ENCODE measurements around the gene MBD6.
"Not testable (repeated sequence)": the region's sequence is repeated elsewhere in the genome, so short reads cannot be mapped to it uniquely, and the experiment has no call there.

MBD6 gene

DNA sequence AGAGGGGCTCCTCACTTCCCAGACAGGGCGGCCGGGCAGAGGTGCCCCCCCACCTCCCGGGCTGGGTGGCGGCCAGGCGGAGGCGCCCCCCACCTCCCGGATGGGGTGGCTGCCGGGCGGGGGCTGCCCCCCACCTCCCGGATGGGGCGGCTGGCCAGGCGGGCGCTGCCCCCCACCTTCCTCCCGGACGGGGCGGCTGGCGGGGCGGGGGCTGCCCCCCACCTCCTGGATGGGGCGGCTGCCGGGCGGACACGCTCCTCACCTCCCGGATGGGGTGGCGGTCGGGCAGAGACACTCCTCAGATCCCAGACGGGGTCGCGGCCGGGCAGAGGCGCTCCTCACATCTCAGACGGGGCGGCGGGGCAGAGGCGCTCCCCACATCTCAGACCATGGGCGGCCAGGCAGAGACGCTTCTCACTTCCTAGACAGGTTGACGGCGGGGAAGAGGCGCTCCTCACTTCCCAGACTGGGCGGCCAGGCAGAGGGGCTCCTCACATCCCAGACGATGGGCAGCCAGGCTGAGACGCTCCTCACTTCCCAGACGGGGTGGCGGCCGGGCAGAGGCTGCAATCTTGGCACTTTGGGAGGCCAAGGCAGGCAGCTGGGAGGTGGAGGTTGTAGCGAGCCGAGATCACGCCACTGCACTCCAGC lies 27.4 kb upstream of the MBD6 start:
- not testable (repeated sequence) for H3K27me3 ChIP-seq (ENCODE audit: control insufficient read depth, insufficient read depth, low read length); H3K9me3 ChIP-seq (ENCODE audit: control insufficient read depth, low read length); H3K4me3 ChIP-seq (ENCODE audit: low read length); H3K9ac ChIP-seq (ENCODE audit: low read length); H3K4me1 ChIP-seq (ENCODE audit: control insufficient read depth, insufficient read depth, low read length)
- H3K36me3 ChIP-seq (ENCODE audit: control insufficient read depth, insufficient read depth, low read length): peaks cover 13% of the 10 kb centered on the region

DNA sequence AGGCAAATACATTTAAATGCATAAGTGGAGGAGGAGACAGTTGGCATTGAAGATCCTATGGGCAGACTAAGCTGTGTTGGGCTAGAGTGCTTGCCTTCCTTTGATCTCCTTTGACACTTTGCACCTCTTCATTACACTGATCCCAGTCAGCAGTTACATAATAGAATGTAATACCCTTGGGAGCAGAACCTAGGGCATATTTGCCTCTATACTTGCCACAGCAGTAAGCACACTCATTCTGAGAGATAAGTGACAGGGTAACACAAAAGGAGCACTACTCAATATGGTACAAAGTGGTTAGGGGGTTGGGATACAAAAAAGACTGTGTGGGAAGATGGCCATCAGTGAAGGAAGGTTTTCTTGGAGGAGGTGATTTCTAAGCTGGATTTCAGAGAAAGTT lies 25.8 kb upstream of the MBD6 start:
- no peak overlapping the region for H3K4me3 ChIP-seq (ENCODE audit: low read length)
- no peaks in the 10 kb centered on the region for H3K4me1 ChIP-seq (ENCODE audit: control insufficient read depth, insufficient read depth, low read length)
- peaks cover 16% of the 10 kb centered on the region for H3K36me3 ChIP-seq (ENCODE audit: control insufficient read depth, insufficient read depth, low read length)
- H3K9ac ChIP-seq (ENCODE audit: low read length): no peak overlapping the region
- no peaks in the 10 kb centered on the region for H3K9me3 ChIP-seq (ENCODE audit: control insufficient read depth, low read length)
- H3K27me3 ChIP-seq (ENCODE audit: control insufficient read depth, insufficient read depth, low read length): no peaks in the 10 kb centered on the region

DNA sequence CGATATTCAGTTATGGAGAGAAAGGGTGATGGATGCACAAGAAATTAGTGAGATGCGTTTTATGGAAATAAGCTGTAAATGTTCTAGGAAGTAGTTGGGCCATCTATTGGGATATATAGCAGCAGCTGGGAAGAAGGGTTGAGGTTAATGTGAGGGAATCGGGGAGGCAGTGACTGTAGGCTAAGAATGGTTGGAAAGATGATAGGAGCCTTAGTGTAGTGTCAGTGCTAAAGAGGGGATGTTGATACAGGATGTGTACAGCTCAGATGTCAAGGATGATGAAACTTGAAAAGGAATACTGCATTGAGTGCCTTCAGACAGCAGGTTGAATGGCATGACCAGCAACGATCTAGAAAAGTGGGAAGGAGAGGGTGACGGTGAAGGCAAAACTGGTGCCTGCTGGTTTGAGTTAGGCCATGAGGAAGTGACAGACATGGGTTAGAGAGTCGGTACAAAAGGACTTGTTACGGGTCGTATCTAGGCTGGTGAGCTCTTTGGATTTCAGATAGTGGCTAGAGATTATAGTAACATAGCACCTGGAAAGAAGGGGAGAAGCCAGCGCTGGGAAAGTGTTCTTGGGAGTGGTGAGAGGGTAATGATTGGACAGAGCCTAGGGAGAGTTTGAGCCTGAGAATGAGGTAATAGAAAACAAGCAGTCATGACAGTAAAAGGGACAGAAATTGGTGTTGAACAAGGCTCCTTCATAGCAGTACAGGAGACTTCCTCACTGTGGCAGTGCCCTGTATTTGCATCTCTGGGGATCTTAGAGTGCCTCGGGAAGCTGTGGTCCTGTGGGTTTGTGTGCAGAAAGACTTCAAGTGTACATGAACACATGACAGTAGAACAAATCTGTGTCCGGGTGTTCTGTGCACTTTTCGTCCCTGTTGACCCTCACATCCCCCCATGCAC lies 25.1 kb upstream of the MBD6 start:
- Histone ChIP-seq H3K4me3 (ENCODE audit: low read length) (no peak overlapping the region), H3K9me3 (ENCODE audit: control insufficient read depth, low read length) (no peaks in the 10 kb centered on the region), H3K9ac (ENCODE audit: low read length) (no peak overlapping the region), H3K36me3 (ENCODE audit: control insufficient read depth, insufficient read depth, low read length) (peaks cover 16% of the 10 kb centered on the region), H3K27me3 (ENCODE audit: control insufficient read depth, insufficient read depth, low read length) (no peaks in the 10 kb centered on the region), H3K4me1 (ENCODE audit: control insufficient read depth, insufficient read depth, low read length) (no peaks in the 10 kb centered on the region)

DNA sequence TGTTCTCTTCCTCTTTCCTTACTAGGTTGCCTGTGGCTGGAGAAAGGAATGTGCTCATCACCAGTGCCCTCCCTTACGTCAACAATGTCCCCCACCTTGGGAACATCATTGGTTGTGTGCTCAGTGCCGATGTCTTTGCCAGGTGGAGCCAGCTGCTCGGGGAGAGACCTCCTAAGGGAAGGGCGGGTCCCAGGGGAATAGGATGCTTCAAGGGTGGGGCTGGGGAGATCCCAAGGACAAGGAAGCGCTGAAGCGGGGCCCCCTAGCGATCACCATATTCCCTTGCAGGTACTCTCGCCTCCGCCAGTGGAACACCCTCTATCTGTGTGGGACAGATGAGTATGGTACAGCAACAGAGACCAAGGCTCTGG lies 24.5 kb upstream of the MBD6 start:
- no peaks in the 10 kb centered on the region for H3K4me1 ChIP-seq (ENCODE audit: control insufficient read depth, insufficient read depth, low read length)
- H3K9ac ChIP-seq (ENCODE audit: low read length): no peak overlapping the region
- H3K36me3 ChIP-seq (ENCODE audit: control insufficient read depth, insufficient read depth, low read length): peaks cover 12% of the 10 kb centered on the region
- no peaks in the 10 kb centered on the region for H3K9me3 ChIP-seq (ENCODE audit: control insufficient read depth, low read length)
- H3K4me3 ChIP-seq (ENCODE audit: low read length): no peak overlapping the region
- no peaks in the 10 kb centered on the region for H3K27me3 ChIP-seq (ENCODE audit: control insufficient read depth, insufficient read depth, low read length)

DNA sequence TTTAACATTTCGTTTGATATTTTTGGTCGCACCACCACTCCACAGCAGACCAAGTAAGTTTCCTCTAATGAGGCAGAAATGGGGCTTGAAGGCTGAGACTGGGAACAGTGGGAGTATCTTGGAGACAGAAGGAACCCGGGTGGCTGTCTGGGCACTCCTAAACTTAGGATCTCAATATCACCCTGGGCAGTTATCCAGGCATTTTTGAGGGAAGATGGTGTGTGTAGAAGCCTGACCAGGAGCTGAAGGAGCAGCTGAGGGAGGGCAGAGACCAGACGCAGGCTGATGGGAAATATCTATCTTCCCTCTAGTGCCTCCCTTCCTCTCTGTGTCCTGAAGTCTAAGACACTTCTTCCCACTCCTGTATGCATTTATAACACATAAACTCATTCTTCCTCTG lies 24.1 kb upstream of the MBD6 start:
- Histone ChIP-seq H3K9ac (ENCODE audit: low read length) (no peak overlapping the region), H3K36me3 (ENCODE audit: control insufficient read depth, insufficient read depth, low read length) (peaks cover 12% of the 10 kb centered on the region), H3K4me3 (ENCODE audit: low read length) (no peak overlapping the region), H3K4me1 (ENCODE audit: control insufficient read depth, insufficient read depth, low read length) (no peaks in the 10 kb centered on the region), H3K27me3 (ENCODE audit: control insufficient read depth, insufficient read depth, low read length) (no peaks in the 10 kb centered on the region), H3K9me3 (ENCODE audit: control insufficient read depth, low read length) (no peaks in the 10 kb centered on the region)

DNA sequence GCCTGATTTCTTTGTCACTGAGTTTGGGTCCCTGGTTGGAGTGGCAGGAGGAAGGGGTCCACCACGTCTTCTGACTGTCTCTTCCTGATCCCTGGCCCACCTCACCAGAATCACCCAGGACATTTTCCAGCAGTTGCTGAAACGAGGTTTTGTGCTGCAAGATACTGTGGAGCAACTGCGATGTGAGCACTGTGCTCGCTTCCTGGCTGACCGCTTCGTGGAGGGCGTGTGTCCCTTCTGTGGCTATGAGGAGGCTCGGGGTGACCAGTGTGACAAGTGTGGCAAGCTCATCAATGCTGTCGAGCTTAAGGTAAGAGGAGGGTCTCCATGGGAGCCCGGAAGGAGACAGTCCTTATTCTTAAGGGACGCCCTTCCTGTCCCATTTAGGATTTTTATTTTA lies 22.4 kb upstream of the MBD6 start:
- Histone ChIP-seq H3K27me3 (ENCODE audit: control insufficient read depth, insufficient read depth, low read length) (no peaks in the 10 kb centered on the region), H3K36me3 (ENCODE audit: control insufficient read depth, insufficient read depth, low read length) (peaks cover 12% of the 10 kb centered on the region), H3K9ac (ENCODE audit: low read length) (no peak overlapping the region), H3K4me1 (ENCODE audit: control insufficient read depth, insufficient read depth, low read length) (no peaks in the 10 kb centered on the region), H3K9me3 (ENCODE audit: control insufficient read depth, low read length) (no peaks in the 10 kb centered on the region), H3K4me3 (ENCODE audit: low read length) (no peak overlapping the region)

DNA sequence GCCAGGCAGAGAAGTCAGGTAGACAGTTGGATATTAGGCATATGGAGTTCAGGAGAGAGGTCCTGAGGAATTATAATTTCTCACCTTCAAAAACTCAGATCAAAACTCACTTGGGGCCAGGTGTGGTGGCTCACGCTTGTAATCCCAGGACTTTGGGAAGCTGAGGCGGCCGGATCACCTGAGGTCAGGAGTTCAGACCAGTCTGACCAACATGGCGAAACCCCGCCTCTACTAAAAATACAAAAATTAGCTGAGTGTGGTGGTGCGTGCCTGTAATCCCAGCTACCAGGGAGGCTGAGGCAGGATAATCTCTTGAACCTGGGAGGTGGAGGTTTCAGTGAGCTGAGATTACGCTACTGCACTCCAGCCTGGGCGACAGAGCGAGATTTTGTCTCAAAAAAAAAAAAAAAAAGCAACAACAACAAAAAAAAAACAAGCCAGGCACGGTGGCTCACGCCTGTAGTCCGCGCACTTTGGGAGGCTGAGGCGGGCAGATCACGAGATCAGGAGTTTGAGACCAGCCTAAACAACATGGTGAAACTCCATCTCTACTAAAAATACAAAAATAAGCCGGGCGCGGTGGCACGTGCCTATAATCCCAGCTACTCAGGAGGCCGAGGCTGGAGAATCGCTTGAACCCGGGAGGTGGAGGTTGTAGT lies 20.2 kb upstream of the MBD6 start:
- H3K27me3 ChIP-seq (ENCODE audit: control insufficient read depth, insufficient read depth, low read length); H3K9me3 ChIP-seq (ENCODE audit: control insufficient read depth, low read length); H3K4me3 ChIP-seq (ENCODE audit: low read length); H3K4me1 ChIP-seq (ENCODE audit: control insufficient read depth, insufficient read depth, low read length); H3K9ac ChIP-seq (ENCODE audit: low read length): not testable (repeated sequence)
- peaks cover 12% of the 10 kb centered on the region for H3K36me3 ChIP-seq (ENCODE audit: control insufficient read depth, insufficient read depth, low read length)

DNA sequence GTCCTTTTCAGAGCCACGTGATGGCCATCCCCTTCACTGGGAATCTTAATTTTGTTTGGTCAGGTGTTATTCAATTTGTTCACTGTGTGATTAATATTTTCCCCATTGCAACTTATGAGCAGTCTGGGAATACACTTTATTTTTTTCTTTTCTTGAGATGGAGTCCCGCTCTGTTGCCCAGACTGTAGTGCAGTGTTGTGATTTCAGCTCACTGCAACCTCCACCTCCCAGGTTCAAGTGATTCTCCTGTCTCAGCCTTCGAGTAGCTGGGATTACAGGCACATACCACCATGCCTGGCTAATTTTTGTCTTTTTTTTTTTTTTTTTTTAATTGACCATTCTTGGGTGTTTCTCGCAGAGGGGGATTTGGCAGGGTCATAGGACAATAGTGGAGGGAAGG lies 16.1 kb upstream of the MBD6 start:
- H3K9ac ChIP-seq (ENCODE audit: low read length); H3K4me3 ChIP-seq (ENCODE audit: low read length); H3K36me3 ChIP-seq (ENCODE audit: control insufficient read depth, insufficient read depth, low read length); H3K9me3 ChIP-seq (ENCODE audit: control insufficient read depth, low read length); H3K27me3 ChIP-seq (ENCODE audit: control insufficient read depth, insufficient read depth, low read length); H3K4me1 ChIP-seq (ENCODE audit: control insufficient read depth, insufficient read depth, low read length): not testable (repeated sequence)

DNA sequence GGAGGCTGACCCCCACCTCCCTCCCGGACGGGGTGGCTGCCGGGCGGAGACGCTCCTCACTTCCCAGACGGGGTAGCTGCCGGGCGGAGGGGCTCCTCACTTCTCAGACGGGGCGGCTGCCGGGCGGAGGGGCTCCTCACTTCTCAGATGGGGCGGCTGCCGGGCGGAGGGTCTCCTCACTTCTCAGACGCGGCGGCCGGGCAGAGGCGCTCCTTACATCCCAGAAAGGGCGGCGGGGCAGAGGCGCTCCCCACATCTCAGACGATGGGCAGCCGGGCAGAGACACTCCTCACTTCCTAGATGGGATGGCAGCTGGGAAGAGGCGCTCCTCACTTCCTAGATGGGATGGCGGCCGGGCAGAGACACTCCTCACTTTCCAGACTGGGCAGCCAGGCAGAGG lies 14.8 kb upstream of the MBD6 start:
- H3K36me3 ChIP-seq (ENCODE audit: control insufficient read depth, insufficient read depth, low read length); H3K4me3 ChIP-seq (ENCODE audit: low read length); H3K27me3 ChIP-seq (ENCODE audit: control insufficient read depth, insufficient read depth, low read length); H3K4me1 ChIP-seq (ENCODE audit: control insufficient read depth, insufficient read depth, low read length); H3K9ac ChIP-seq (ENCODE audit: low read length); H3K9me3 ChIP-seq (ENCODE audit: control insufficient read depth, low read length): not testable (repeated sequence)

DNA sequence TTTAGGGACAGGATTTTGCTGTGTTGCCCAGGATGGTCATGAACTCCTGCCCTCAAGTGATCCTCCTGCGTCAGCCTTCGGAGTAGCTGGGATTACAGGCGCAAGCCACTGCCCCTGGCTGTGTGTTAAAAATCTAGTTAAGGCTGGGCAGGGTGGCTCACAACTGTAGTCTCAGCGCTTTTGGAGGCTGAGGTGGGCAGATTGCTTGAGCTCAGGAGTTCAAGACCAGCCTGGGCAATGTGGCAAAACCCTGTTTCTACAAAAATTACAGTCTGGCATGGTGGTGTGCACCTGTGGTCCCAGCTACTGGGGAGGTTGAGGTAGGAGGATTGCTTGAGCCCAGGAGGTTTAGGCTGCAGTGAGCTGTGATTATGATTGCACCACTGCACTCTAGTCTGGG lies 11.5 kb upstream of the MBD6 start:
- Histone ChIP-seq H3K9me3 (ENCODE audit: control insufficient read depth, low read length) (no peaks in the 10 kb centered on the region), H3K36me3 (ENCODE audit: control insufficient read depth, insufficient read depth, low read length) (peaks cover 15% of the 10 kb centered on the region), H3K9ac (ENCODE audit: low read length) (no peak overlapping the region), H3K27me3 (ENCODE audit: control insufficient read depth, insufficient read depth, low read length) (no peaks in the 10 kb centered on the region), H3K4me3 (ENCODE audit: low read length) (no peak overlapping the region), H3K4me1 (ENCODE audit: control insufficient read depth, insufficient read depth, low read length) (no peaks in the 10 kb centered on the region)

DNA sequence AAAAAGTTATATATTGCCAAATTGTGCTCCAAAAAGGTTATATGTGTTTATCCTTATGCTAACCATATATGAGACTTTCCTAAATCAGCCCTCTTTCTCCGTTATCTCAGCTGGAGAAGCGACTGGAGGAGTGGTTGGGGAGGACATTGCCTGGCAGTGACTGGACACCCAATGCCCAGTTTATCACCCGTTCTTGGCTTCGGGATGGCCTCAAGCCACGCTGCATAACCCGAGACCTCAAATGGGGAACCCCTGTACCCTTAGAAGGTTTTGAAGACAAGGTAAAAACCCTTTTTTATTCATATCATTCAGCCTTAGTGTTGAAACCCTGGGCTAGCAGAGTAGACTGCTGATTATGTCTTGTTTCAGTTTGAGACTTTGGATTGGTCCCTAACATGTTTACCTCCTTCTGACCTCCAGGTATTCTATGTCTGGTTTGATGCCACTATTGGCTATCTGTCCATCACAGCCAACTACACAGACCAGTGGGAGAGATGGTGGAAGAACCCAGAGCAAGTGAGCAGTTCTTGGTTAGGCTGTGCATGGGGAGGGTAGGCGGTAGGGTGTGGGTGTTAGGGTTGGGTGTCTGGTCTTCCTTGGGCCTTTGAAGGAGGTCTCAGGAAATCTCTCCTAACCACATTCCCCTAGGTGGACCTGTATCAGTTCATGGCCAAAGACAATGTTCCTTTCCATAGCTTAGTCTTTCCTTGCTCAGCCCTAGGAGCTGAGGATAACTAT lies 10.9 kb upstream of the MBD6 start:
- Histone ChIP-seq H3K4me1 (ENCODE audit: control insufficient read depth, insufficient read depth, low read length) (no peaks in the 10 kb centered on the region), H3K4me3 (ENCODE audit: low read length) (no peak overlapping the region), H3K27me3 (ENCODE audit: control insufficient read depth, insufficient read depth, low read length) (no peaks in the 10 kb centered on the region), H3K9me3 (ENCODE audit: control insufficient read depth, low read length) (no peaks in the 10 kb centered on the region), H3K36me3 (ENCODE audit: control insufficient read depth, insufficient read depth, low read length) (peaks cover 15% of the 10 kb centered on the region), H3K9ac (ENCODE audit: low read length) (no peak overlapping the region)

DNA sequence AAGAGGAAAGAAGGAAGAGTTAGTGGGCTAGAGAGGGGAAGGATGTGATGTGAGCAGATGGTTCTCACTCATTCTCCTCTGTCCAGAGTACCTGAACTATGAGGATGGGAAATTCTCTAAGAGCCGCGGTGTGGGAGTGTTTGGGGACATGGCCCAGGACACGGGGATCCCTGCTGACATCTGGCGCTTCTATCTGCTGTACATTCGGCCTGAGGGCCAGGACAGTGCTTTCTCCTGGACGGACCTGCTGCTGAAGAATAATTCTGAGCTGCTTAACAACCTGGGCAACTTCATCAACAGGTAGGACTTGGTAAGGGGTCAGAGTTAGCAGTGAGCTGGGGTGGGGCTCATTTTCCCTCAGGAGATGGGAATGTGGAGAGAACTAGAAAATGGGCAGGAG lies 10.0 kb upstream of the MBD6 start:
- Histone ChIP-seq H3K36me3 (ENCODE audit: control insufficient read depth, insufficient read depth, low read length) (peaks cover 15% of the 10 kb centered on the region), H3K27me3 (ENCODE audit: control insufficient read depth, insufficient read depth, low read length) (no peaks in the 10 kb centered on the region), H3K9me3 (ENCODE audit: control insufficient read depth, low read length) (no peaks in the 10 kb centered on the region), H3K4me3 (ENCODE audit: low read length) (no peak overlapping the region), H3K4me1 (ENCODE audit: control insufficient read depth, insufficient read depth, low read length) (no peaks in the 10 kb centered on the region), H3K9ac (ENCODE audit: low read length) (no peak overlapping the region)
